GM13977 (cell line): ENCODE data around the gene LAMP5.

Source experiments
- DNase-seq: peaks from one replicate; pipeline ENCODE4 v3.0.0; 2012; ENCODE audit warnings: low spot score
- CTCF ChIP-seq: IDR thresholded peaks from 2 replicates; pipeline ENCODE4 v1.5.1; 2012; ENCODE audit warnings: mild to moderate bottlenecking, control low read depth; ENCODE audit not compliant: insufficient read depth; ENCODE audit errors: extremely low read depth, missing control alignments
- in situ Hi-C: fragments of 300-500 bp; cut with MboI; formaldehyde crosslinking; loops from one replicate; pipeline ENCODE4 v1.12.0; 2022; ENCODE audit warnings: low sequenced_read_pairs, low pct_unique_long_range_greater_than_20kb, mixed read lengths, inconsistent platforms; ENCODE audit not compliant: unreplicated experiment

The LAMP5 gene

GRCh38 chr20:9557411-9557810 is 43.0 kb downstream of the LAMP5 start:
- in situ Hi-C loops, result no loop called here
- DNase-seq, result no peak
- TF ChIP-seq CTCF, result no peak

GRCh38 chr20:9565910-9566550 is 51.6 kb downstream of the LAMP5 start:
- in situ Hi-C loops, result no loop called here
- no peak for TF ChIP-seq CTCF
- DNase-seq, result no peak

GRCh38 chr20:9566977-9567376 is 52.6 kb downstream of the LAMP5 start:
- TF ChIP-seq CTCF, result no peak
- no peak for DNase-seq
- in situ Hi-C loops, result no loop called here

GRCh38 chr20:9570612-9571011 is 56.2 kb downstream of the LAMP5 start:
- no peak for TF ChIP-seq CTCF
- no peak for DNase-seq
- in situ Hi-C loops, result no loop called here

GRCh38 chr20:9571783-9572182 is 57.4 kb downstream of the LAMP5 start:
- in situ Hi-C loops, result no loop called here
- no peak for TF ChIP-seq CTCF
- DNase-seq, result no peak

- DNase-seq, result no peak
- in situ Hi-C loops, result no loop called here
Measured at GRCh38 chr20:9572670-9573069, 58.3 kb downstream of the LAMP5 start.

More at GRCh38 chr20:9572670-9573069, 58.3 kb downstream of the LAMP5 start:
- TF ChIP-seq CTCF, result no peak
